Skin of body (tissue), 2 donors: ENCODE data around the gene TDRD9. TPM values are rescaled to one million over a fixed set of nuclear protein-coding genes. Genes with fewer than 3 reads are reported as not detected.

Experiments
- DNase-seq: peaks from one replicate; lab custom pipeline; 2025; lab: John Stamatoyannopoulos, UW
- total RNA-seq: library from RNA; depleted of rRNA; stranded (reverse); fragments of >200 nt; gene quantifications from one replicate; pipeline ENCODE4 v1.2.3, GENCODE V29; 2014

The TDRD9 gene
- total RNA-seq, 1 donor from 2014 or later = 0.39 TPM

- no peak for DNase-seq
Observed at GRCh38 chr14:104026024-104026423, 97.8 kb downstream of the TDRD9 start.

GRCh38 chr14:104030958-104031357 lies 102.7 kb downstream of the TDRD9 start:
- DNase-seq = no peak

GRCh38 chr14:104031384-104031783 lies 103.1 kb downstream of the TDRD9 start:
- DNase-seq = no peak

- no peak for DNase-seq
Observed at GRCh38 chr14:104034976-104035699, 106.9 kb downstream of the TDRD9 start.

- DNase-seq = no peak
Observed at GRCh38 chr14:104036212-104036611, 108.0 kb downstream of the TDRD9 start.

- no peak for DNase-seq
Observed at GRCh38 chr14:104037074-104037473, 108.8 kb downstream of the TDRD9 start.

DNA sequence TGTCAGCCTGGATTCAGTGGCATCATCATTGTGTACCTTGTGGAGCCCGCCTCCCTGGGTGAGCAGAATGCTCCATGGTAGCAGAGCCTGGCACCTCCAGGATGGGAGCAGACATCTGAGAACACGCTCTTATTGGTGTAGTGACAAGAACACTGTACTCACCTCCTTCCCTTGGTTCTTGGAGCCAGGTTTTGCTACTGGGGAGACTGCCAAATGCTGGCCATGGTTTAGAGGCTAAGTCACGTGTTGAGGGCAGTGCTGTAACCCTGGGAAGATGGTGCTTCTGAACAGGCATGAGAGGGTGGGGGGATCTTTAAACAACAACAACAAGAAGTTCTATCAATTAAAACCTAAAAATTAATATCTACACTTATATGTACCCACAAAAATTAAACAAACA lies 109.6 kb downstream of the TDRD9 start:
- DNase-seq = no peak

GRCh38 chr14:104039214-104039613 lies 111.0 kb downstream of the TDRD9 start:
- DNase-seq = no peak

DNA sequence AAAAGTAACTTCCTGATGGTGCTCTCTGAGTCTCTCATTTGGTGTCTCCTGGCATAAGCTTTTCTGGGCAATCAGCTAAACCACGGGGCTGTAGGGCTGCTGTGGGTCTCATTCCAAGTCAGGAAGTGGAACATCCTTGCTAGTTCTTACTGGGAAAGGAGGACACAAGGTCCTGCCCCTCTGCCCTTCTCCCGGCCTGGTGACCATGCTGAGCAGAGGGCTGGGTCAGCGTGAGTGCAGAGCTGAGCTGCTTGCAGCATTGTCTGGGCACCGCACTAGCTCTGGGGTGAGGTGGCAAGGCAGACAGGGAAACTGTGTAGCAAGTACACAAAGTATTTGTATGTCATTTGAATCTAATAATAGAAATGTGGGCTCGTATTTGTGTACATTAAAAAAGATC lies 112.3 kb downstream of the TDRD9 start:
- no peak for DNase-seq

DNA sequence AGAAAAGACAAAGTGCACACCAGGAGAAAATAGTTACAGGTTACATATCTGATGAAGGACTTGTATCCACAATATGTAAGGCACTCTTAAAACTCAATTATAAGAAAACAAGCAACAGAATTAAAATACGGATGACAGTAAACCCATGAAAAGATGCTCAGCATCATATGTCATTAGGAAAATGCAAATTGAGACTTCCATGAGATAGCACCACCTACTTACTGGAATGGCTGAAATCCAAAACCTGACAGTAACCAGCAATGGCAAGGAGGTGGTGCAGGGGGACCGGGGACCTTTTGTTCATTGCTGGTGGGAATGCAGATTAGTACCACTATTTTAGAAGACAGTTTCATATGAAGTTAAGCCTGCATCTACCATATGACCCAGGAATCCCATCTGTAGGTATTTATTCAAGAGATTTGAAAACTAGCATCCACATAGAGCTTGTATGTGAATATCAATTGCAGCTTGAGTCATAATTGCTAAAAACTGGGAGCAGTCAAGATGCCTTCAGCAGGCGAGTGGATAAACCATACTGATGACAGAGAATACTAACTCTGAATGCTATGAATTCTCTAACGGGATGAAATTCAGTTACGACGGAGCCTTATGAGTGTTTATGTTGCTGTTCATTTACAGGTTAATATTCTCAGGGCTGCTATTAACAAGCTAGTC lies 113.3 kb downstream of the TDRD9 start:
- no peak for DNase-seq

DNA sequence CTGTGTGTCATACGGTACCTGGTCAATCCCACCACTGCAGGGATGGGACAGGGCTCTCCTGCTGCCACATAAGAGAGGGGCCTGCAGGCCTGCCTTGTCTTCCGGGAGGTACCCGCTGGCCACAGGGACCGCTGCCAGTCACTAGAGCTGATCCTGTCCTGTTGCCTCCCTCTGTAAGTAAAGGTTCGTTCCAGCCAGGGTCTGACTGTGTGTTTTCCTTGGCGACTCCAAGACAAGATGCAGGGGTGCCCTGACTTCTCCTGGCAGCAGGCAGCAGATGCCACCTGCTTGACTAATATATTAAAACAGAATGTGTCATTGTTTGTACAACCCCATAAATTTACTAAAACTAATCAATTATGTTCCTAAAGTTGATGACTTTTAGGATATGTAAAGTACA lies 115.8 kb downstream of the TDRD9 start:
- DNase-seq = no peak

DNA sequence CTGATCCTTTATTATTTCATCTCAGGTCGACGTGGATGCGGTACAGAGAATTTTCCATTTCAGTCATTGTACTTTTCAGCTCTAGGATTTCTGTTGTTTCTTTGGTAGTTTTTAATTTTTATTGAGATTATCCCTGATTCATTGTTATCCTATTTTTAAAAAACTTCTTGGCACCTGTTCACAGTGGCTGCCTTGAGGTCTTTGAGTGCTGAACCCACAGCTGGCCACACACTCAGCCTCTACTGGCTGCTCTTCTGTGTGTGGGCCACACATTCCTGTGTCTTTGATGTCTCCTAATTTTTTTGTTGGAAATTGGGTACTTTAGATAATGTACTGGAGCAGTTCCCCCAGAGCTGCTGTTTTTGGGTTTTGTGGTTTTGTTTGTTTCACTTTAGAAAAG lies 119.5 kb downstream of the TDRD9 start:
- DNase-seq = no peak

DNA sequence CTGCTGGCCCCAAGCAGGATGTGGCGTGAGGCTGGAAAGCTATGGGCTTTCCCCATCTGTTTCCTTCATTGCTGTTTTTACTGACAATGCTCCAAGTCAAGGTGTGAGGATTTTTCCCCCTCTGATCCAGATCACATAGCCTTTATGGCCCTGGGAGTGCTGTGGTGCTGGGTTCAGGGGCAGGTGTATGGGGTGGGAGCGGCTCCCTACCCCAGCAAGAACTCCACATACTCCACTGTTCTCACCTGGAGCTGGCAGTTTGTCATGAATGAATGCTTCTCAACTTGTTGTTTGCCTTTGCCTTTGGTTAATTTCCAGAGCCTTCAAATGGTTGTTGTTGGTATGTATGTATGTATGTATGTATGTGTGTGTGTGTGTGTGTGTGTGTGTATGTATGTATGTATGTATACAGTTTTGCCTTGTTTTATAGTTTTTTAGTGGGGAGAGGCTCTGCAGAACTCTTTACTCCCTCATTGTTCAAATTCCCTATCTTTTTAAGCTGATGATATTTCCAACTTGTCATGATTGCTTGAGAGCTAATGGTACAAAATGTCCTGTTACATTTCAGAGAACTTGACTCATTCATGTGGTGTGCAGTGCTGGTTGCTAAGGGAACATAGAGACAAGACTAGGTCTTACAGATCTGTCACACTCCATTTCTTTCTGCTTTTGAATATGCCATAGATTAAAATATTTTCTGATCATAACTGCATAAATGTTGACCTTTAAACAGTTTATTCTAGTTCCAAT lies 120.7 kb downstream of the TDRD9 start:
- no peak for DNase-seq

DNA sequence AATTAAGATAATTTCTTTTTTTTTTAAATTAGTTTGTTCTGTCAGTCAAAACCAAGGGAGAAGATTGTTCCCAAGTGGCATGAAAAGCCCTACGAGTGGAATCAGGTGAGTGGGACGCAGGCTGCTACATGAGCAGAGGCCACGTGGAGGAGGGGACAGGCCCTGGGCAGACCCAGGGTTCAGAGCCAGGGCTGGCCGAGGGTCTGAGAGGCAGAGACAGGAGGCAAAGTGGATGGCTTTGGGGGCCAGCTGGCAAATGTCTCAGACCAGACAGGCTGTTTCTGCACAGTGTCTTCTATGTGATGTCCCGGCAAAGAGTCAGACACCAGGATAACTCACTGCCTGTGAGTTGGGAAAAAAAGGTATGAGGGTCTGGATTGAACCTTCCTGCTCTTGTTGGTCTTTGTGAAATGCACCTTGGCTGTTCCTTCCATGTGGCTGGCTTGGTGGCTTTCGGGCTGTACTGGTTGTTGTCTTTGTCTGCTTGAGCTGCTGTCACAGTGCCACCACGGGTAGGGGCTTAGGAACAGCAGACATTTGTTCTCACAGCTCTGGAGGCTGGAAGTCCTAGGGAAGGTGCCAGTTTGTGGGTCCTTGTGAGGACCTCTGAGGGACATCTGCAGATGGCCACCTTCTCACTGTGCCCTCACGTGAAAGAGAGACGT lies 121.5 kb downstream of the TDRD9 start:
- DNase-seq = no peak

DNA sequence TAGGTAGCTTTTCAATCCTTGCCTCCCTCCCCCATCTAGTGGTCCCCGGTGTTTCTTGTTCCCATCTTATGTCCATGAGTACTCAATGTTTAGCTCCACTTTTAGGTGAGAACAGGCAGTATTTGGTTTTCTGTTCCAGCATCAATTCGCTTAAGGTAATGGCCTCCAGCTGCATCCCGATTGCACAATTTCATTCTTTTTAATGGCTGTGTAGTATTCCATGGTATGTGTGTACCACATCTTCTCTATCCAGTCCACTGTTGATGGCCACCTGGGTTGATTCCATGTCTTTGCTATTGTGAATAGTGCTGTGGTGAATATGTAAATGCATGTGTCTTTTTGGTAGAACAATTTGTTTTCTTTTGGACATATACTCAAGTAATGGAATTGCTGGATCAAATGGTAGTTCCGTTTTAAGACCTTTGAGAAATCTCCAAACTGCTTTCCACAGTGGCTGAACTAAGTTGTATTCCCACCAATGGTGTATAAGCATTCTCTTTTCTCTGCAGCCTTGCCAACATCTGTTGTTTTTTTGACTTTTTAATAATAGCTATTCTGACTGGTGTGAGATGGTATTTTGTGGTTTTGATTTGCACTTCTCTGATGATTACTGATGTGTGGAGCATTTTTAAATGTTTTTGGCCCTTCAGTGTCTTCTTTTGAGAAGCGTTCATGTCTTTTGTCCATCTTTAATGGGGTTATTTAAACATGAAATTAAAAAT lies 123.0 kb downstream of the TDRD9 start:
- DNase-seq = no peak

DNA sequence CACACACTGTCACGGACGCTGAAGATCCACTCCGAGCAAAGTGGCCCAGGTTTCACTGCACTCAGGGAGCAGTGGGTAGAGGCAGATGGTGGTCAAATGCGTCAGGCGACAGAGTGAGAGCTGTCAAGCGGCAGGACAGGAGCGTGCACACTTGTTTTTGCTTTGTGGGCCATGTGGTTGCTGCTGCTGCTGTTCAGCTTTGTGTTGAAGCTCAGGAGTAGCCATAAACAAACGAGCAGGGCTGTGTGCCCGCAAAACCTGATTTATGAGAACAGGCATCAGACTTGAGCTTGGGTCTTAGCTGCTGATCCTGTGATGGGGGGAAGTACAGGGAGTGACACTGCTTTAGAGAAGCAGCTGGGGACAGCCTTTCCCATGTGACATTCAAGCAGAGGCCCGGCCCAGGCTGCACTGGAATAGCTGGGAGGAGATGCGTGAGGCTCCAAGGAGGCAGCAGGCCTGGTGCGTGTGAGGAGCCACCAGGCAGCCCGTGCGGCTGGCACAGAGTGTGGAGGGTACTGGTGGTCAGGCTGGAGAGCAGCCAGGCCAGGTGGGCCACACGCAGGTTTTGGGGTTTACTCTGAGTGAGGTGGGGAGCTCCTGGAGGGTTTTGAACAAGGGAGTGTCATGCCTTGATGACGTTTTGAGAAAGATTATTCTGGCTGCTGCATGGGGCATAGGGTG lies 126.1 kb downstream of the TDRD9 start:
- no peak for DNase-seq

GRCh38 chr14:104062281-104062680 lies 134.0 kb downstream of the TDRD9 start:
- DNase-seq = no peak

DNA sequence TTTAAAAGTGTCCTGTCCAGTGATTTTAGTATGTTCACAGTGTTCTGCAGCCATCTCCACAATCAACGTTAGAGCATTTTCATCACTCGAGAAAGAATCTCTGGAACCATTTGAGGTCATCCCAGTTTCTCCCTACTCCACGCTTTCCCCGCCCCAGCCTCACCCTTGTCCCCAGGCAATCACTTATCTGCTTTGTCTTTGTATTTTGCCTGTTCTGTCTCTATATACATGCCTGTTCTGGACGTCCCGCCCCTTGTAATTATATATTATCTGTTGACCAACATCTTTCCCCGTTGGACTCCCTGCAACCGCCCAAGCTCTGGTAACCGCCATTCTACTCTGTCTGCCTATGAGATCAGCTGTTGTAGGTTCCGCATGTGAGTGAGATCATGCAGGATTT lies 135.7 kb downstream of the TDRD9 start:
- DNase-seq = no peak

- no peak for DNase-seq
Observed at GRCh38 chr14:104066279-104066678, 138.0 kb downstream of the TDRD9 start.

DNA sequence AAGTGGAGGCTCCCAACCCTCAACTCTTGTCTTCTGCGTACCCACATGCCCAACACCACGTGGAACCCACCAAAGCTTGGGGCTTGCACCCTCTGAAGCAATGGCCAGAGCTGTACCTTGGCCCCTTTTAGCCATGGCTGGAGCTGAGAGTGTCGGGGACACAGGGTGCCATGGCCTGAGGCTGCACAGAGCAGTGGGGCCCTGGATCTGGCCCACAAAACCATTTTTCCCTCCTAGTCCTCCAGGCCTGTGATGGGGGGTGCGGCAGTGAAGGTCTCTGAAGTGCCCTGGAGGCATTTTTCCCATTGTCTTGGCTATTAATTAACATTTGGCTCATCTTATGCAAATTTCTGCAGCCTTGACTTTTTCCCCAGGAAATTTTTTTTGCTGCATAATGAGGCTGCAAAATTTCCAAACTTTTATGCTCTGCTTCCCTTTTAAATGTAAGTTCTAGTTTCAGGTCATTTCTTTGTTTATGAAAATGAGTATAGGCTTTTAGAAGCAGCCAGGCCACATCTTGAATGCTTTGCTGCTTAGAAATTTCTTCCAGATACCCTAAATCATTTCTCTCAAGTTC lies 138.6 kb downstream of the TDRD9 start:
- no peak for DNase-seq
